Adrenal gland (tissue), 12 donors: ENCODE results near the gene LEMD1. TPM values are rescaled to one million over a fixed set of nuclear protein-coding genes. Genes with fewer than 3 reads are reported as not detected.
A peak's percentile ranks its signal among the peaks of the same experiment; 100 is the strongest.

Experiments used
- DNase-seq, 7 donors: peaks; one replicate each; pipeline ENCODE4 v3.0.0-alpha.2; 2019 to 2020
- H3K27ac ChIP-seq, 5 donors: fragments of 200-600 bp; sonication (generic) in 4 of 5; 1 replicate in 3 of 5; 2 replicates in 2 of 5; pipeline versions ENCODE4 v1.5.1 to v1.8.0; 2016 to 2020; ENCODE audit warnings: mild to moderate bottlenecking in 1 of 5
- H3K27me3 ChIP-seq: fragments of 200-600 bp; 2 replicates; pipeline ENCODE4 v1.8.0; 2021
- H3K36me3 ChIP-seq, 2 donors: fragments of 200-600 bp; replicated peaks in 1 of 2; 1 replicate in 1 of 2; 2 replicates in 1 of 2; pipeline versions ENCODE4 v1.5.1 to v1.8.0; 2018 to 2022
- H3K4me1 ChIP-seq, 2 donors: fragments of 200-600 bp; replicated peaks in 1 of 2; 1 replicate in 1 of 2; 2 replicates in 1 of 2; pipeline versions ENCODE4 v1.5.1 to v1.8.0; 2018 to 2021
- H3K4me3 ChIP-seq, 4 donors: fragments of 200-600 bp; sonication (generic) in 3 of 4; one replicate each; pipeline ENCODE4 v1.5.1; 2016 to 2018
- H3K9me3 ChIP-seq, 3 donors: fragments of 200-600 bp; sonication (generic) in 1 of 3; replicated peaks in 1 of 3; 1 replicate in 2 of 3; 2 replicates in 1 of 3; pipeline versions ENCODE4 v1.5.1 to v1.8.0; 2016 to 2021
- CTCF ChIP-seq, 6 experiments: fragments of 450-650 bp in 4 of 6; fragments of 200-600 bp in 2 of 6; sonication (generic) in 1 of 6; IDR thresholded peaks; 1 replicate in 5 of 6; 2 replicates in 1 of 6; pipeline versions ENCODE4 v1.5.1 to v1.8.0; 2016 to 2021; ENCODE audit warnings: antibody characterized with exemption in 6 of 6, mild to moderate bottlenecking in 2 of 6, moderate library complexity in 1 of 6
- POLR2A ChIP-seq, 2 donors: fragments of 450-650 bp; IDR thresholded peaks; one replicate each; pipeline ENCODE4 v1.6.1; 2017; ENCODE audit warnings: antibody characterized with exemption in 2 of 2, mild to moderate bottlenecking in 2 of 2, moderate library complexity in 1 of 2
- WGBS, 4 donors: extraction: QIAGEN DNeasy Blood & Tissue Kit in 2 of 4; methylation state at CpG; one replicate each; pipeline versions ENCODE4 v1.1.5 to v1.1.7; 2013 to 2017; 5-methylcytosine and 5-hydroxymethylcytosine counted together
- intact Hi-C, 2 donors: fragments of 100-400 bp; cut with DNase I; formaldehyde crosslinking; loops; one replicate each; pipeline versions ENCODE4 v1.14.1 to v1.15.0; 2022 to 2023
- polyA plus RNA-seq, 3 donors: library from polyadenylated mRNA; stranded (reverse); fragments of 200-250 nt in 2 of 3; fragments of 350-450 nt in 1 of 3; fragmentation: Illumina TruSeq in 1 of 3; extraction: RNeasy Lipid Tissue Mini Kit (QIAGEN cat#74804) in 1 of 3; gene quantifications; one replicate each; pipeline ENCODE4 v1.2.3, GENCODE V29; 2013 to 2014
- total RNA-seq, 9 donors: library from RNA; depleted of rRNA in 4 of 9; stranded (reverse); fragments of >200 nt in 4 of 9; fragments of 120-200 nt in 1 of 9; fragmentation: NEBNext Ultra II Directional in 1 of 9; extraction: Animal tissue kit (Norgen Biotek cat#: 25700) in 1 of 9; gene quantifications; one replicate each; pipeline versions ENCODE4 v1.1.0 to v1.2.4, GENCODE V29; 2013 to 2023
- donor health status: healthy with polysubstance abuse.
- donor health status: Bipolar disorder and iron deficiency.
- donor health status: DM: yes; HTN: yes; CAD: no.
- donor health status: DM: no; HTN: no; CAD: no.
- donor health status: DM: no; HTN: no; CAD: no.
- donor health status: DM: yes; HTN: yes; CAD: no.

The LEMD1 gene
- total and polyA plus RNA-seq, 12 donors = 0.64 TPM; not detected in 11

GRCh38 chr1:205444300-205444930 lies 22.6 kb upstream of the LEMD1 start:
- DNase-seq = no peak
- intact Hi-C loops = no loop called here
- WGBS, 4 donors = 51 to 71% (median 66%) methylated on average over 10 of the region's 10 CpGs
- Histone ChIP-seq H3K4me1 (peaks cover 0 to 6% of the 10 kb centered on the region in 2 donors), H3K27ac (no peak overlapping the region), H3K36me3 (no peaks in the 10 kb centered on the region), H3K4me3 (no peak overlapping the region), H3K9me3 (no peaks in the 10 kb centered on the region), H3K27me3 (no peaks in the 10 kb centered on the region)
- TF ChIP-seq POLR2A (IDR thresholded peaks at IDR 0.05) (no peak), CTCF (IDR thresholded peaks at IDR 0.05) (no peak)

- Histone ChIP-seq H3K4me3 (no peak overlapping the region), H3K27ac (no peak overlapping the region), H3K27me3 (no peaks in the 10 kb centered on the region), H3K9me3 (no peaks in the 10 kb centered on the region), H3K4me1 (peaks cover 0 to 13% of the 10 kb centered on the region in 2 donors), H3K36me3 (no peaks in the 10 kb centered on the region)
- no peak for DNase-seq
- intact Hi-C loops = no loop called here
- WGBS, 4 donors = 71 to 85% (median 74%) methylated on average over 4 to 7 of the region's 7 CpGs
- TF ChIP-seq POLR2A (IDR thresholded peaks at IDR 0.05) = no peak
- no peak for TF ChIP-seq CTCF (IDR thresholded peaks at IDR 0.05)
These were observed 21.9 kb upstream of the LEMD1 start for GRCh38 chr1:205443585-205444299.

- TF ChIP-seq POLR2A (IDR thresholded peaks at IDR 0.05) (no peak), CTCF (IDR thresholded peaks at IDR 0.05) (no peak)
- H3K4me1 ChIP-seq = peaks cover 0 to 23% of the 10 kb centered on the region in 2 donors
- H3K36me3 ChIP-seq = no peaks in the 10 kb centered on the region
- DNase-seq = peak in 1 of 7 donors; percentile 70
- H3K27ac ChIP-seq = no peak overlapping the region
- intact Hi-C loops = no loop called here
- no peak overlapping the region for H3K4me3 ChIP-seq
- H3K9me3 ChIP-seq = no peaks in the 10 kb centered on the region
- 77 to 83% (median 80%) methylated on average over 10 to 12 of the region's 12 CpGs for WGBS, 4 donors
- no peaks in the 10 kb centered on the region for H3K27me3 ChIP-seq
These were observed 20.3 kb upstream of the LEMD1 start for GRCh38 chr1:205442051-205442725.

- H3K9me3 ChIP-seq = no peaks in the 10 kb centered on the region
- H3K36me3 ChIP-seq = no peaks in the 10 kb centered on the region
- DNase-seq = no peak
- peak overlapping the region in 1 of 5 donors; percentile 38 for H3K27ac ChIP-seq
- intact Hi-C loops = no loop called here
- no peaks in the 10 kb centered on the region for H3K27me3 ChIP-seq
- 74 to 89% (median 82%) methylated on average over 3 of the region's 3 CpGs for WGBS, 4 donors
- no peak for TF ChIP-seq POLR2A (IDR thresholded peaks at IDR 0.05)
- no peak overlapping the region for H3K4me3 ChIP-seq
- peaks cover 0 to 23% of the 10 kb centered on the region in 2 donors for H3K4me1 ChIP-seq
These were observed 19.8 kb upstream of the LEMD1 start for GRCh38 chr1:205441716-205442050.
